Hepatocyte (in vitro differentiated cells): ENCODE measurements around the gene PROSER2.

ENCODE experiments used
- CTCF ChIP-seq: fragments of 200-600 bp; sonication (generic); IDR thresholded peaks from 2 replicates; pipeline ENCODE4 v1.5.1; 2016; ENCODE audit warnings: antibody characterized with exemption, mild to moderate bottlenecking; ENCODE audit not compliant: poor library complexity
- EZH2 ChIP-seq: fragments of 200-600 bp; sonication (generic); IDR thresholded peaks from 2 replicates; pipeline ENCODE4 v1.6.1; 2016; ENCODE audit warnings: antibody characterized with exemption, mild to moderate bottlenecking, borderline replicate concordance
- EZH2phosphoT487 ChIP-seq: fragments of 200-600 bp; sonication (generic); IDR thresholded peaks from one replicate; pipeline ENCODE4 v1.6.1; 2018; ENCODE audit warnings: antibody characterized with exemption, mild to moderate bottlenecking, low read depth, moderate library complexity; ENCODE audit not compliant: unreplicated experiment, severe bottlenecking

- no peak for TF ChIP-seq CTCF
- no peak for TF ChIP-seq EZH2phosphoT487
- TF ChIP-seq EZH2: no peak
Measured at GRCh38 chr10:11919271-11919670, 96.1 kb downstream of the PROSER2 start.
